Keratinocyte (primary cell): ENCODE measurements around the gene ALOXE3. TPM values are rescaled to one million over a fixed set of nuclear protein-coding genes. Genes with fewer than 3 reads are reported as not detected.
A peak's percentile ranks its signal among the peaks of the same experiment; 100 is the strongest.

Experiments
- DNase-seq: peaks from one replicate; pipeline ENCODE4 v3.0.0-alpha.2; 2011; ENCODE audit warnings: low read depth, missing footprints, low spot score
- FAIRE-seq: peaks from 2 replicates; lab custom pipeline; 2011; peaks lifted over from hg19 to GRCh38; lab: Jason Lieb, UNC
- H2AFZ ChIP-seq: 2 replicates; pipeline ENCODE4 v1.6.0; 2012; ENCODE audit warnings: low read length, control low read depth, inconsistent platforms; ENCODE audit not compliant: control insufficient read depth
- H3K27ac ChIP-seq: 2 replicates; pipeline ENCODE4 v1.5.1; 2011; ENCODE audit warnings: low read length; ENCODE audit not compliant: control insufficient read depth, insufficient read depth
- H3K27me3 ChIP-seq: 3 replicates; pipeline ENCODE4 v1.6.0; 2011; ENCODE audit warnings: low read length; ENCODE audit not compliant: control insufficient read depth, insufficient read depth; ENCODE audit errors: extremely low read depth
- H3K36me3 ChIP-seq, 2 experiments: 2 replicates in 1 of 2; 3 replicates in 1 of 2; pipeline ENCODE4 v1.5.1; 2011; ENCODE audit warnings: low read length in 2 of 2, mild to moderate bottlenecking in 1 of 2; ENCODE audit not compliant: control insufficient read depth in 2 of 2, insufficient read depth in 2 of 2; ENCODE audit errors: extremely low read depth in 1 of 2
- H3K4me1 ChIP-seq: 3 replicates; pipeline ENCODE4 v1.5.1; 2011; ENCODE audit warnings: low read length; ENCODE audit not compliant: control insufficient read depth, insufficient read depth; ENCODE audit errors: extremely low read depth
- H3K4me2 ChIP-seq: 3 replicates; pipeline ENCODE4 v1.6.0; 2011; ENCODE audit warnings: low read depth, low read length; ENCODE audit not compliant: control insufficient read depth, insufficient read depth; ENCODE audit errors: extremely low read depth
- H3K4me3 ChIP-seq, 3 experiments: fragments of 200-600 bp in 1 of 3; sonication (generic) in 1 of 3; 2 replicates in 2 of 3; 3 replicates in 1 of 3; pipeline ENCODE4 v1.5.1; 2011 to 2016; ENCODE audit warnings: low read length in 3 of 3, mild to moderate bottlenecking in 3 of 3, control low read depth in 2 of 3, inconsistent platforms in 1 of 3, low read depth in 1 of 3, mixed read lengths in 1 of 3, mixed run types in 1 of 3, moderate library complexity in 1 of 3; ENCODE audit not compliant: control insufficient read depth in 2 of 3, insufficient read depth in 2 of 3; ENCODE audit errors: extremely low read depth in 1 of 3
- H3K79me2 ChIP-seq: 2 replicates; pipeline ENCODE4 v1.6.0; 2012; ENCODE audit warnings: low read length; ENCODE audit not compliant: control insufficient read depth, insufficient read depth
- H3K9ac ChIP-seq: 3 replicates; pipeline ENCODE4 v1.6.0; 2011; ENCODE audit warnings: low read length; ENCODE audit not compliant: control insufficient read depth, insufficient read depth; ENCODE audit errors: extremely low read depth
- H3K9me1 ChIP-seq: 3 replicates; pipeline ENCODE4 v1.6.0; 2011; ENCODE audit warnings: low read length; ENCODE audit not compliant: control insufficient read depth, insufficient read depth; ENCODE audit errors: extremely low read depth
- H3K9me3 ChIP-seq: 2 replicates; pipeline ENCODE4 v1.5.1; 2012; ENCODE audit warnings: low read depth, low read length; ENCODE audit not compliant: control insufficient read depth
- H4K20me1 ChIP-seq: 3 replicates; pipeline ENCODE4 v1.6.0; 2011; ENCODE audit warnings: low read length; ENCODE audit not compliant: control insufficient read depth, insufficient read depth; ENCODE audit errors: extremely low read depth
- CTCF ChIP-seq, 3 experiments: IDR thresholded peaks in 1 of 3; conservative IDR thresholded peaks in 1 of 3; optimal IDR thresholded peaks in 1 of 3; 2 replicates in 2 of 3; 3 replicates in 1 of 3; pipeline versions ENCODE3 to v1.5.1; 2011; ENCODE audit warnings: low read length in 3 of 3, mild to moderate bottlenecking in 3 of 3, moderate library complexity in 2 of 3, control low read depth in 1 of 3, inconsistent platforms in 1 of 3; ENCODE audit not compliant: insufficient read depth in 2 of 3; ENCODE audit errors: extremely low read depth in 1 of 3
- EZH2 ChIP-seq: IDR thresholded peaks from one replicate; pipeline ENCODE4 v1.6.1; 2012; ENCODE audit warnings: inconsistent platforms, mild to moderate bottlenecking, low read length, moderate library complexity
- dilution Hi-C: fragments of 300-500 bp; cut with MboI; formaldehyde crosslinking; loops from one replicate; pipeline ENCODE4 v1.7.0; 2020; ENCODE audit warnings: low sequenced_read_pairs; ENCODE audit not compliant: extremely low pct_ligation_motif_present
- polyA plus RNA-seq, 5 experiments: library from polyadenylated mRNA; depleted of rRNA in 3 of 5; stranded (reverse) in 3 of 5; stranded (forward) in 1 of 5; unstranded in 1 of 5; fragments of >200 nt; gene quantifications; 1 replicate in 1 of 5; 2 replicates in 3 of 5; 3 replicates in 1 of 5; pipeline versions ENCODE4 v1.2.1 to v1.2.3, GENCODE V29; 2011 to 2012; ENCODE audit warnings: missing spikeins in 2 of 5, low read depth in 1 of 5, low replicate concordance in 1 of 5

The ALOXE3 gene
- polyA plus RNA-seq, 1 donor (not counting 4 experiments of a cell fraction or from before 2014, with no cell fraction given), result 2.7 TPM

- no peak for DNase-seq
- peak; percentile 85 for FAIRE-seq
- H3K4me1 ChIP-seq, result peaks cover 11% of the 10 kb centered on the region
- peak overlapping the region; percentile 95 for H2AFZ ChIP-seq
- dilution Hi-C loops, result no loop called here
- H3K27ac ChIP-seq, result no peak overlapping the region
- H3K79me2 ChIP-seq, result no peaks in the 10 kb centered on the region
- peak overlapping the region; percentile 99 for H3K4me2 ChIP-seq
- peak overlapping the region; percentile 10 to 77 (median 55) for H3K4me3 ChIP-seq
- peaks cover 43% of the 10 kb centered on the region for H3K27me3 ChIP-seq
- H3K9me3 ChIP-seq, result no peaks in the 10 kb centered on the region
- no peaks in the 10 kb centered on the region for H3K36me3 ChIP-seq
- H4K20me1 ChIP-seq, result no peaks in the 10 kb centered on the region
- H3K9ac ChIP-seq, result peak overlapping the region; percentile 60
- no peak for TF ChIP-seq EZH2
- peak; percentile 96 to 99 (median 98) for TF ChIP-seq CTCF (optimal IDR thresholded peaks at IDR 0.05 in 1 of 3, IDR thresholded peaks at IDR 0.05 in 1 of 3, conservative IDR thresholded peaks at IDR 0.05 in 1 of 3; ENCODE audit: extremely low read depth in 1 of 3, insufficient read depth in 2 of 3, low read length in 3 of 3)
- H3K9me1 ChIP-seq, result no peaks in the 10 kb centered on the region
Observed at GRCh38 chr17:8073627-8074484, 44.5 kb downstream of the ALOXE3 start.

- no peaks in the 10 kb centered on the region for H3K36me3 ChIP-seq
- TF ChIP-seq EZH2 (no peak), CTCF (optimal IDR thresholded peaks at IDR 0.05 in 1 of 3, IDR thresholded peaks at IDR 0.05 in 1 of 3, conservative IDR thresholded peaks at IDR 0.05 in 1 of 3; ENCODE audit: extremely low read depth in 1 of 3, insufficient read depth in 2 of 3, low read length in 3 of 3) (no peak)
- DNase-seq (no peak), FAIRE-seq (no peak)
- H3K9ac ChIP-seq, result peak overlapping the region; percentile 6
- H3K27me3 ChIP-seq, result peaks cover 43% of the 10 kb centered on the region
- peak overlapping the region; percentile 10 to 77 (median 55) for H3K4me3 ChIP-seq
- dilution Hi-C loops, result no loop called here
- no peak overlapping the region for H3K27ac ChIP-seq
- no peaks in the 10 kb centered on the region for H4K20me1 ChIP-seq
- H3K4me1 ChIP-seq, result peaks cover 11% of the 10 kb centered on the region
- H3K4me2 ChIP-seq, result peak overlapping the region; percentile 99
- no peaks in the 10 kb centered on the region for H3K79me2 ChIP-seq
- no peaks in the 10 kb centered on the region for H3K9me1 ChIP-seq
- H3K9me3 ChIP-seq, result no peaks in the 10 kb centered on the region
- H2AFZ ChIP-seq, result peak overlapping the region; percentile 47
Observed at GRCh38 chr17:8072729-8073461, 45.4 kb downstream of the ALOXE3 start.
